Gastrocnemius medialis (tissue), 4 donors: Measurements from ENCODE around the gene TSPAN5.

Experiments
- CTCF ChIP-seq, 5 experiments: fragments of 450-650 bp in 3 of 5; fragments of 200-600 bp in 2 of 5; sonication (generic) in 2 of 5; IDR thresholded peaks in 4 of 5; conservative IDR thresholded peaks in 1 of 5; 1 replicate in 4 of 5; 2 replicates in 1 of 5; pipeline ENCODE4 v1.5.1; 2016 to 2019; ENCODE audit warnings: antibody characterized with exemption in 5 of 5, mild to moderate bottlenecking in 3 of 5, moderate library complexity in 3 of 5
- POLR2A ChIP-seq, 2 donors: fragments of 450-650 bp; IDR thresholded peaks; one replicate each; pipeline ENCODE4 v1.6.1; 2017; ENCODE audit warnings: antibody characterized with exemption in 2 of 2, mild to moderate bottlenecking in 2 of 2, moderate library complexity in 2 of 2

- TF ChIP-seq CTCF (IDR thresholded peaks at IDR 0.05 in 4 of 5, conservative IDR thresholded peaks at IDR 0.05 in 1 of 5) (no peak), POLR2A (IDR thresholded peaks at IDR 0.05) (no peak)
Observed at GRCh38 chr4:98493296-98493695, 165.1 kb downstream of the TSPAN5 start.
